HCT116 (cell line): Measurements from ENCODE around the gene SNX19. TPM values are rescaled to one million over a fixed set of nuclear protein-coding genes. Genes with fewer than 3 reads are reported as not detected.

ENCODE experiments used
- ATAC-seq: fragments of 200-7000 bp; cut with Tn5 transposase; 2 replicates; pipeline ENCODE4 v1.9.1; 2020; ENCODE audit warnings: mild to moderate bottlenecking, moderate library complexity
- BruUV-seq: library from RNA; stranded (reverse); fragments of 400-500 nt; replicated peaks from 2 replicates; lab custom pipeline; 2021; lab: Mats Ljungman, UMichigan
- CTCF ChIA-PET: fragments of 300-600 bp; sonication (Branson Sonifier 250); formaldehyde crosslinking; loops from one replicate; lab custom pipeline; 2021; ENCODE audit warnings: antibody characterized with exemption; lab: Charles Lee
- POLR2A ChIA-PET: fragments of 300-600, 350-600 bp; sonication (Branson Sonifier 250); formaldehyde crosslinking; loops from one replicate; lab custom pipeline; 2021; ENCODE audit warnings: antibody characterized with exemption; lab: Charles Lee
- RAD21 ChIA-PET, 2 experiments: fragments of 300-600 bp; sonication (Branson Sonifier 250); formaldehyde crosslinking; loops; one replicate each; lab custom pipeline; 2023; ENCODE audit warnings: low total read pairs in 2 of 2; ENCODE audit not compliant: uncharacterized antibody in 2 of 2, unreplicated experiment in 2 of 2, low non-redundant PET in 1 of 2; lab: Charles Lee
- DNase-seq: peaks from one replicate; pipeline ENCODE4 v3.0.0-alpha.2; 2010; ENCODE audit warnings: low read depth, low spot score
- H2AFZ ChIP-seq: fragments of 200-600 bp; shearing (Covaris generic), sonication (generic); 2 replicates; pipeline ENCODE4 v1.6.1; 2017; ENCODE audit warnings: low read depth, mixed run types, mixed read lengths, antibody characterized with exemption, low read length; ENCODE audit not compliant: poor library complexity, severe bottlenecking
- H3K27ac ChIP-seq: 2 replicates; pipeline ENCODE4 v1.5.1; 2012; ENCODE audit warnings: low read depth, low read length
- H3K27me3 ChIP-seq: fragments of 200-600 bp; sonication (generic); 2 replicates; pipeline ENCODE4 v1.6.1; 2016; ENCODE audit warnings: mixed run types, low read length, mixed read lengths; ENCODE audit not compliant: insufficient read depth
- H3K36me3 ChIP-seq, 2 experiments: fragments of 200-500 bp in 1 of 2; fragments of 200-600 bp in 1 of 2; sonication (Bioruptor generic) in 1 of 2; sonication (generic) in 1 of 2; 2 replicates each; pipeline versions ENCODE4 v1.5.1 to v1.6.1; 2014 to 2016; ENCODE audit warnings: low read length in 2 of 2, inconsistent platforms in 1 of 2, mixed read lengths in 1 of 2, mixed run types in 1 of 2; ENCODE audit not compliant: insufficient read depth in 2 of 2, control insufficient read depth in 1 of 2
- H3K4me1 ChIP-seq, 2 experiments: fragments of 200-600 bp in 1 of 2; sonication (generic) in 1 of 2; 2 replicates each; pipeline versions ENCODE4 v1.5.1 to v1.6.1; 2012 to 2017; ENCODE audit warnings: low read length in 2 of 2, inconsistent platforms in 1 of 2, mild to moderate bottlenecking in 1 of 2, mixed read lengths in 1 of 2, mixed run types in 1 of 2, moderate library complexity in 1 of 2; ENCODE audit not compliant: insufficient read depth in 2 of 2, control insufficient read depth in 1 of 2
- H3K4me2 ChIP-seq: fragments of 200-600 bp; sonication (generic); 2 replicates; pipeline ENCODE4 v1.6.1; 2017; ENCODE audit warnings: mixed run types, low read length, mixed read lengths
- H3K4me3 ChIP-seq, 2 experiments: fragments of 200-600 bp in 1 of 2; sonication (generic) in 1 of 2; replicated peaks in 1 of 2; 2 replicates each; pipeline ENCODE4 v1.5.1; 2011 to 2016; ENCODE audit warnings: low read length in 2 of 2, control low read depth in 1 of 2, low read depth in 1 of 2, mild to moderate bottlenecking in 1 of 2, mixed read lengths in 1 of 2, mixed run types in 1 of 2
- H3K79me2 ChIP-seq: fragments of 200-600 bp; sonication (generic); 2 replicates; pipeline ENCODE4 v1.6.1; 2017; ENCODE audit warnings: mild to moderate bottlenecking, mixed run types, low read length, moderate library complexity, mixed read lengths; ENCODE audit not compliant: insufficient read depth
- H3K9ac ChIP-seq: fragments of 200-600 bp; sonication (generic); 2 replicates; pipeline ENCODE4 v1.6.1; 2016; ENCODE audit warnings: low read length, mixed read lengths
- H3K9me2 ChIP-seq: fragments of 200-600 bp; sonication (generic), shearing (Covaris generic); 2 replicates; pipeline ENCODE4 v1.6.1; 2017; ENCODE audit warnings: mixed run types, mild to moderate bottlenecking, moderate library complexity; ENCODE audit not compliant: insufficient read depth
- H3K9me3 ChIP-seq, 2 experiments: fragments of 200-500 bp in 1 of 2; fragments of 200-600 bp in 1 of 2; sonication (Bioruptor generic) in 1 of 2; sonication (generic) in 1 of 2; 2 replicates each; pipeline ENCODE4 v1.6.1; 2014 to 2017; ENCODE audit warnings: low read length in 2 of 2, mixed read lengths in 2 of 2, inconsistent platforms in 1 of 2, low read depth in 1 of 2, mild to moderate bottlenecking in 1 of 2, mixed run types in 1 of 2, moderate library complexity in 1 of 2; ENCODE audit not compliant: control insufficient read depth in 1 of 2, insufficient read depth in 1 of 2
- H4K20me1 ChIP-seq: fragments of 200-600 bp; sonication (generic), shearing (Covaris generic); 2 replicates; pipeline ENCODE4 v1.6.1; 2017; ENCODE audit warnings: mixed run types, mild to moderate bottlenecking, moderate library complexity; ENCODE audit not compliant: insufficient read depth
- CBX3 ChIP-seq: IDR thresholded peaks from 2 replicates; pipeline ENCODE4 v1.6.1; 2012; ENCODE audit warnings: low read depth
- CEBPB ChIP-seq: IDR thresholded peaks from 2 replicates; pipeline ENCODE4 v1.6.1; 2012; ENCODE audit warnings: low read depth
- CTCF ChIP-seq, 3 experiments: fragments of 200-600 bp in 1 of 3; sonication (generic) in 1 of 3; IDR thresholded peaks in 2 of 3; conservative IDR thresholded peaks in 1 of 3; 2 replicates each; pipeline ENCODE4 v1.5.1; 2012 to 2017; ENCODE audit warnings: low read depth in 2 of 3, low read length in 2 of 3, antibody characterized with exemption in 1 of 3, borderline replicate concordance in 1 of 3, control low read depth in 1 of 3, mild to moderate bottlenecking in 1 of 3, mixed read lengths in 1 of 3, mixed run types in 1 of 3, moderate library complexity in 1 of 3; ENCODE audit not compliant: insufficient read depth in 1 of 3
- EZH2 ChIP-seq: fragments of 200-600 bp; sonication (generic); IDR thresholded peaks from 2 replicates; pipeline ENCODE4 v1.6.1; 2017; ENCODE audit warnings: antibody characterized with exemption, mixed run types
- EZH2phosphoT487 ChIP-seq: fragments of 200-600 bp; IDR thresholded peaks from 2 replicates; pipeline ENCODE4 v1.6.1; 2018; ENCODE audit warnings: antibody characterized with exemption, borderline replicate concordance
- JUND ChIP-seq: IDR thresholded peaks from 2 replicates; pipeline ENCODE4 v1.6.1; 2012
- MAX ChIP-seq: IDR thresholded peaks from 2 replicates; pipeline ENCODE4 v1.6.1; 2012
- POLR2AphosphoS5 ChIP-seq: IDR thresholded peaks from 2 replicates; pipeline ENCODE4 v1.6.1; 2011; ENCODE audit warnings: mild to moderate bottlenecking, low read depth, low read length, moderate library complexity
- REST ChIP-seq: IDR thresholded peaks from 2 replicates; pipeline ENCODE4 v1.6.1; 2012; ENCODE audit warnings: low read depth
- SP1 ChIP-seq: IDR thresholded peaks from 2 replicates; pipeline ENCODE4 v1.6.1; 2012; ENCODE audit warnings: low read depth
- SRF ChIP-seq: IDR thresholded peaks from 2 replicates; pipeline ENCODE4 v1.6.1; 2012; ENCODE audit warnings: low read depth
- TCF7L2 ChIP-seq: IDR thresholded peaks from 2 replicates; pipeline ENCODE4 v1.7.0; 2011; ENCODE audit warnings: borderline replicate concordance, inconsistent platforms; ENCODE audit not compliant: insufficient read depth, insufficient read length; ENCODE audit errors: extremely low read depth
- ZBTB33 ChIP-seq: IDR thresholded peaks from 2 replicates; pipeline ENCODE4 v1.6.1; 2011; ENCODE audit warnings: mild to moderate bottlenecking, low read length, moderate library complexity; ENCODE audit not compliant: insufficient replicate concordance; ENCODE audit errors: extremely low read depth
- intact Hi-C: fragments of 100-400 bp; cut with micrococcal nuclease; formaldehyde crosslinking; loops from 2 replicates; pipeline ENCODE4 v1.10.0; 2022
- total RNA-seq: library from RNA; stranded (reverse); gene quantifications from one replicate; pipeline ENCODE4 v1.2.1, GENCODE V29; 2021; ENCODE audit not compliant: unreplicated experiment

SNX19 gene
- total RNA-seq, 1 experiment from 2014 or later: 25.2 TPM

- BruUV-seq: no TSS peak
- H3K9me3 ChIP-seq: no peaks in the 10 kb centered on the region
- H3K9ac ChIP-seq: no peak overlapping the region
- H3K4me2 ChIP-seq: no peak overlapping the region
- no peak for ATAC-seq
- H3K9me2 ChIP-seq: no peaks in the 10 kb centered on the region
- no peak overlapping the region for H2AFZ ChIP-seq
- H3K4me3 ChIP-seq: no peak overlapping the region
- H3K27ac ChIP-seq: no peak overlapping the region
- CTCF ChIA-PET: no interaction called here
- intact Hi-C loops: no loop called here
- peaks cover 34% of the 10 kb centered on the region for H3K79me2 ChIP-seq
- RAD21 ChIA-PET: no interaction called here
- POLR2A ChIA-PET: no interaction called here
- H3K4me1 ChIP-seq: peaks cover 5 to 12% of the 10 kb centered on the region in 2 experiments
- H3K36me3 ChIP-seq: peaks cover 0 to 5% of the 10 kb centered on the region in 2 experiments; a peak in 3 of 4 replicates
- no peak for DNase-seq
- no peak for TF ChIP-seq TCF7L2
- TF ChIP-seq SP1: no peak
- no peak for TF ChIP-seq CEBPB
- no peaks in the 10 kb centered on the region for H4K20me1 ChIP-seq
- no peaks in the 10 kb centered on the region for H3K27me3 ChIP-seq
Measured at GRCh38 chr11:130913268-130913667, 3.0 kb downstream of the SNX19 start.

GRCh38 chr11:130912552-130912951 lies 3.7 kb downstream of the SNX19 start:
- Histone ChIP-seq H3K4me2 (no peak overlapping the region), H2AFZ (no peak overlapping the region), H3K9me2 (no peaks in the 10 kb centered on the region), H3K36me3 (peaks cover 0 to 12% of the 10 kb centered on the region in 2 experiments; a peak in 3 of 4 replicates), H4K20me1 (no peaks in the 10 kb centered on the region), H3K79me2 (peaks cover 34% of the 10 kb centered on the region), H3K27me3 (no peaks in the 10 kb centered on the region), H3K27ac (no peak overlapping the region), H3K9me3 (no peaks in the 10 kb centered on the region), H3K4me3 (no peak overlapping the region), H3K4me1 (peaks cover 5 to 12% of the 10 kb centered on the region in 2 experiments), H3K9ac (no peak overlapping the region)
- intact Hi-C loops: no loop called here
- POLR2A ChIA-PET: no interaction called here
- DNase-seq: no peak
- no peak for ATAC-seq
- BruUV-seq: no TSS peak
- RAD21 ChIA-PET: no interaction called here
- CTCF ChIA-PET: no interaction called here
- TF ChIP-seq ZBTB33 (no peak), JUND (no peak), POLR2AphosphoS5 (no peak), SP1 (no peak), EZH2 (no peak), CBX3 (no peak), MAX (no peak), SRF (no peak), CTCF (IDR thresholded peaks at IDR 0.05 in 2 of 3, conservative IDR thresholded peaks at IDR 0.05 in 1 of 3; ENCODE audit: borderline replicate concordance in 1 of 3, insufficient read depth in 1 of 3, low read depth in 2 of 3, low read length in 2 of 3) (no peak), EZH2phosphoT487 (no peak), REST (no peak)
